Retinal pigment epithelial cell (primary cell): ENCODE measurements around the gene PEX5L.

ENCODE experiments used
- DNase-seq: peaks from one replicate; pipeline ENCODE4 v3.0.0-alpha.2; 2010; ENCODE audit warnings: low read depth
- H3K4me3 ChIP-seq: 2 replicates; pipeline ENCODE4 v1.5.1; 2011; ENCODE audit warnings: mild to moderate bottlenecking, low read length, control low read depth, moderate library complexity
- TF ChIP-seq, protein P1 (sequence below): conservative IDR thresholded peaks from 2 replicates; pipeline ENCODE4 v1.5.1; 2011; ENCODE audit warnings: low read depth, low read length, control low read depth, inconsistent platforms

PEX5L gene

DNA sequence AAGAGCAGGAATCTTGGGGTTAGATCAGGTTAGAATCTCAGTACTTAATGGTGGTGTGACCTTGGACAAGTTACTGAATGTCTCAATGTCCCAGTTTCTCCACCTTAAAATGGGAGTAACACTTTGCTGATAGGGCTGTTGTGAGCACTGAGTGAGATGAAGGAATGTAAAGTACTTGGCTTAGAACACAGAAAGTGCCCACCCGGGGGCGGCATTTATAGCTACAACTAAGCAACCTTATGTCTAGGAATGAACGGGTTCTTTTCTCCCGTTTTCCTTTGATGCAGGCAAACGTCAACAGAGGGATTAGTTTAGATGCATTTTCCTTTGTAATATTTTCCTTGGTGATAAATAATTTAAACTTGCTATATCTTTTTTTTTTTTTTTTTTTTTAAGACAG lies 207.3 kb downstream of the PEX5L start:
- TF ChIP-seq, protein P1, sequence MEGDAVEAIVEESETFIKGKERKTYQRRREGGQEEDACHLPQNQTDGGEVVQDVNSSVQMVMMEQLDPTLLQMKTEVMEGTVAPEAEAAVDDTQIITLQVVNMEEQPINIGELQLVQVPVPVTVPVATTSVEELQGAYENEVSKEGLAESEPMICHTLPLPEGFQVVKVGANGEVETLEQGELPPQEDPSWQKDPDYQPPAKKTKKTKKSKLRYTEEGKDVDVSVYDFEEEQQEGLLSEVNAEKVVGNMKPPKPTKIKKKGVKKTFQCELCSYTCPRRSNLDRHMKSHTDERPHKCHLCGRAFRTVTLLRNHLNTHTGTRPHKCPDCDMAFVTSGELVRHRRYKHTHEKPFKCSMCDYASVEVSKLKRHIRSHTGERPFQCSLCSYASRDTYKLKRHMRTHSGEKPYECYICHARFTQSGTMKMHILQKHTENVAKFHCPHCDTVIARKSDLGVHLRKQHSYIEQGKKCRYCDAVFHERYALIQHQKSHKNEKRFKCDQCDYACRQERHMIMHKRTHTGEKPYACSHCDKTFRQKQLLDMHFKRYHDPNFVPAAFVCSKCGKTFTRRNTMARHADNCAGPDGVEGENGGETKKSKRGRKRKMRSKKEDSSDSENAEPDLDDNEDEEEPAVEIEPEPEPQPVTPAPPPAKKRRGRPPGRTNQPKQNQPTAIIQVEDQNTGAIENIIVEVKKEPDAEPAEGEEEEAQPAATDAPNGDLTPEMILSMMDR, result no peak
- no peak overlapping the region for H3K4me3 ChIP-seq
- no peak for DNase-seq

DNA sequence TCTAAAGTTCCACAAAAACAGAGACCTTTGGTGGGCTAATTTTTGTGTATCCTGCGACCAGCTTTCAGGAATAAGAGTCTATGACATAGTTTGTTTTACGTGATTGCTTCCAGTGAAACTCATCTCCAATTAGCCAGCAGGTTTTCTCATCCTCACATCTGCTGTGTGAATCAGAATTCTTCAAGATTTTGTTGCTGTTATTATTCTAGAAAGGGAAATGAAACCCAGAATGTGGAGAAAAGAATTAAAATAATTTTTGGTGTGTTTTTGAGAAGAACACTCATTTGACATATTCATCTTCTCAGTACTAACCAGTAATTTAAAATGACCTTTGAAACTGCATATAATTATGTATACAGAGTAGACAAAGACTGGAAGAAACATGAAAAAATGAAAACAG lies 208.0 kb downstream of the PEX5L start:
- TF ChIP-seq, protein P1, result no peak
- H3K4me3 ChIP-seq, result no peak overlapping the region

DNA sequence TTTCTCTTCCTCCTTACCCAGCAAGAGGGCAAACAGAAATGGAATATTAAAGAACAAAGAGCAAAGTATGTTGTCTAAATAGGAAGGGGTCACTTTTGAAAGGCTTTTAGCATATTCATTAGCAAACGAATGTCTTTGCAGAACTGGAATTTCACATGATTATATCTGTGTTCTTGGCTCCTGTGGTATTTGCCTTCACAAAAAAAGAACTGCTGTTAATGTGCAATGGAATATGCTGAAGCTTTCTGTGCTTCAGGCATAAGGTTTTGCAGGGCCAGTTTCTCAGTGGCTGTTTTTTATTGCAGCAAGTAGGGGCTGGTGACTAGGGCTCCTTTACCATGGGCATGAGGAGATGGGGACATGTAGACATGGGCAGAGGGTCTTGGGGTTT lies 210.5 kb downstream of the PEX5L start:
- TF ChIP-seq, protein P1, result no peak
- DNase-seq, result no peak
- no peak overlapping the region for H3K4me3 ChIP-seq

More for the DNA sequence above, 208.0 kb downstream of the PEX5L start:
- DNase-seq, result no peak

DNA sequence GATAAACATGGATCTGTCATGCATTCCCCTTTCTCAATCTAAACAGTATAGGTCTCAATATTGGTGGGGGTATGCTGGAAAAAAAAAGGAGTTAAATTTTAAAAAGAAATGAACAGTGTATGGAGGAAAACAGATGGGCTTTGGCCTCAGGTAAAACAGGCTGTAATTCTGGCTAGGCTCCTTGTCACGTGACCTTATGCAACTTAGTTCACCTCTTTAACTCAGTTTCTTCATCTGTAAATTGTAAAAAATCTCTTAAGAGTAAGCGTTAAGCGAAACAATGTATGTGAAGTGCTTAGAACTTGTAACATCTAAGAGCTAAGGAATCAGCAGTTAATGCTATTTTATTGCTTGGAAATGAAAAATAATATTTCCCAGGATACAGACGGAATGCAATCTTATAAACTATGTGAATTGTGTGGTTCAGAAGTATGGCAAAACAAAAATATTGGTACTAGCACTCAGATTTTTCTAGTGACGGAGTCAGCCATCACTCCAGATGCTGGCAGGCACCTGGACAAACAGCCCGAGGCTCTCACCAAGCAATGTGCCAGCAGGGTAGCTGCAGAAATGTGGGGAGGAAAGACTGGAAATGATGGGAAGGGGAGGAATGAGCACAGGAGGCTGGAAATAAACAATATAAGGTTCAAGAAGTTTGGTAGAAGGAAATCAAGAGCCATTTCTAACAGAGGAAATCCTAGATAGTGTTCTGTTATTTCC lies 211.1 kb downstream of the PEX5L start:
- no peak overlapping the region for H3K4me3 ChIP-seq
- DNase-seq, result no peak
- TF ChIP-seq, protein P1, result no peak

DNA sequence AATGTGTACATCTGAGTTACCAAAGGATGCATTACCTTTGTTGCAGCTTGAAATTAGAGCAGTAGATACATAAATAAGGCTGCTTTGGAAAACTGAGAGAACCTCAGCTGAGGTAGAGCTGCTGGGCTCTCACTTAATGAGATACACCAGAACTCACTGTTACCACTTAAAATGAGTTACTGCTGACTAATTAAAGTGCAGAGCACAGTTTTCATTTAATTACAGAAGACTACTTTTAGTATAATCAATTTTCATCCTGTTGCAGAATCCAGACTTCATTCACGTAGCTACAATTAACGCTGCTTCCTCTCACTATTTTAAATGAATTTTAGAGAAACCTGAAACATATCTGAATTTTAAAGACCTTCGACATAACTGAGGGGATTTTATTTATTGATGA lies 214.4 kb downstream of the PEX5L start:
- TF ChIP-seq, protein P1, result no peak
- H3K4me3 ChIP-seq, result no peak overlapping the region
- no peak for DNase-seq

DNA sequence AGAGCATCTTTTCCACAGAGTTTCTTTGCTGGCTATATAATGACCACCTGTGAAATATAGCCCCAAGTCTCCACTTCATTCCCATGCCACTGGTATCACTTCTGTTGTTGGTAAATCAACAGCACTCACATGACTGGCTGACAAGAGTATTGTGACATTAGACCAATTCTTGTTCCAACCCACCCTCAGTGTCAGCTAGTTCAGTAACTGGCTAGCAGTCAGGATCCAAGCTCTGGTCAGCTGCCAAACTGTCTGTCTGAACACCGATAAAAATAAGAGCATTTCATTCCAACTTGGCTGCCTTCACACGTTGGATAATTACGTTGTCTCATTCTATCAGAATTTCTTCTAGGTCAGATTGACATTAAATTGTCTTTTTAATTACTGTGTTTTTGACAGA lies 217.4 kb downstream of the PEX5L start:
- TF ChIP-seq, protein P1, result no peak
- no peak for DNase-seq
- no peak overlapping the region for H3K4me3 ChIP-seq

DNA sequence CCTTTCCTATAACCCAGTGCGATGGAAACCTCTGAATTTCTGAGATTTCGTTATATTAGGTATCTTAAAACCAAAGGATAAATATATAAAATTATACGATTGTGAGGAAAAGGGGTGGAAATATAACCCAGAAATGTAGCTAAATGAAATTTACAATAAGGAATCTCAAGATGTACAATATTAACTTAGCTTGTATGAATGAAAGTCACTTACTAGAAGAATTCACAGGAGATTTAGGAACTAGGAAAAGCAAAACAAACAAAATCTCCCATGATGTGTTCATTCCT lies 224.7 kb downstream of the PEX5L start:
- H3K4me3 ChIP-seq, result no peak overlapping the region
- TF ChIP-seq, protein P1, result no peak
- no peak for DNase-seq
